Liver (tissue), 9 donors: ENCODE results near the gene ATG9A. TPM values are rescaled to one million over a fixed set of nuclear protein-coding genes. Genes with fewer than 3 reads are reported as not detected.
A peak's percentile ranks its signal among the peaks of the same experiment; 100 is the strongest.

Source experiments
- DNase-seq: peaks from one replicate; pipeline ENCODE4 v3.0.0-alpha.2; 2017; ENCODE audit warnings: low spot score
- H3K27ac ChIP-seq, 2 donors: one replicate each; pipeline ENCODE4 v1.7.0; 2013; ENCODE audit warnings: inconsistent platforms in 2 of 2, low read length in 2 of 2, control low read depth in 1 of 2, low read depth in 1 of 2, mild to moderate bottlenecking in 1 of 2
- H3K27me3 ChIP-seq, 4 donors: one replicate each; pipeline versions ENCODE4 v1.6.1 to v1.7.0; 2013; ENCODE audit warnings: low read length in 3 of 4, inconsistent platforms in 1 of 4, mild to moderate bottlenecking in 1 of 4, moderate library complexity in 1 of 4; ENCODE audit not compliant: control insufficient read depth in 4 of 4, insufficient read depth in 4 of 4
- H3K36me3 ChIP-seq, 4 donors: one replicate each; pipeline versions ENCODE4 v1.6.1 to v1.7.0; 2013; ENCODE audit warnings: low read length in 3 of 4, mild to moderate bottlenecking in 3 of 4, low read depth in 1 of 4, moderate library complexity in 1 of 4; ENCODE audit not compliant: control insufficient read depth in 4 of 4, insufficient read depth in 3 of 4
- H3K4me1 ChIP-seq, 4 donors: one replicate each; pipeline versions ENCODE4 v1.6.1 to v1.7.0; 2013; ENCODE audit warnings: low read length in 3 of 4, mild to moderate bottlenecking in 3 of 4, moderate library complexity in 1 of 4; ENCODE audit not compliant: control insufficient read depth in 4 of 4, insufficient read depth in 4 of 4
- H3K4me3 ChIP-seq, 3 donors: one replicate each; pipeline versions ENCODE4 v1.6.1 to v1.7.0; 2013; ENCODE audit warnings: low read length in 3 of 3, control low read depth in 1 of 3, low read depth in 1 of 3, mild to moderate bottlenecking in 1 of 3
- H3K9ac ChIP-seq, 2 donors: one replicate each; pipeline ENCODE4 v1.7.0; 2013; ENCODE audit warnings: low read length in 2 of 2, mild to moderate bottlenecking in 2 of 2, moderate library complexity in 2 of 2, control low read depth in 1 of 2, low read depth in 1 of 2
- H3K9me3 ChIP-seq, 4 donors: one replicate each; pipeline versions ENCODE4 v1.6.1 to v1.7.0; 2013; ENCODE audit warnings: low read length in 3 of 4; ENCODE audit not compliant: control insufficient read depth in 4 of 4
- ATF3 ChIP-seq: IDR thresholded peaks from 2 replicates; pipeline ENCODE4 v1.6.1; 2016; ENCODE audit warnings: antibody characterized with exemption
- CTCF ChIP-seq: fragments of 150-350 bp; IDR thresholded peaks from 2 replicates; pipeline ENCODE4 v1.5.1; 2017; ENCODE audit warnings: improper control_type of control experiment, low read depth, low read length; ENCODE audit not compliant: missing input control
- EGR1 ChIP-seq, 2 donors: IDR thresholded peaks; 2 replicates each; pipeline ENCODE4 v1.6.1; 2016 to 2018; ENCODE audit warnings: antibody characterized with exemption in 2 of 2, low read depth in 2 of 2
- FOXA1 ChIP-seq: IDR thresholded peaks from 2 replicates; pipeline ENCODE4 v1.6.1; 2016; ENCODE audit warnings: antibody characterized with exemption
- FOXA2 ChIP-seq: IDR thresholded peaks from 2 replicates; pipeline ENCODE4 v1.6.1; 2016; ENCODE audit warnings: antibody characterized with exemption
- GABPA ChIP-seq, 2 donors: IDR thresholded peaks in 1 of 2; conservative IDR thresholded peaks in 1 of 2; 2 replicates each; pipeline ENCODE4 v1.6.1; 2016; ENCODE audit warnings: antibody characterized with exemption in 2 of 2, mild to moderate bottlenecking in 1 of 2, moderate library complexity in 1 of 2
- HNF4A ChIP-seq, 2 donors: conservative IDR thresholded peaks; 2 replicates each; pipeline ENCODE4 v1.6.1; 2016; ENCODE audit warnings: antibody characterized with exemption in 2 of 2, mild to moderate bottlenecking in 2 of 2
- HNF4G ChIP-seq: IDR thresholded peaks from 2 replicates; pipeline ENCODE4 v1.6.1; 2016; ENCODE audit warnings: antibody characterized with exemption
- JUND ChIP-seq, 2 donors: IDR thresholded peaks; 2 replicates each; pipeline ENCODE4 v1.6.1; 2016; ENCODE audit warnings: antibody characterized with exemption in 2 of 2
- MAX ChIP-seq: IDR thresholded peaks from 2 replicates; pipeline ENCODE4 v1.6.1; 2016; ENCODE audit warnings: antibody characterized with exemption
- NR2F2 ChIP-seq: IDR thresholded peaks from 2 replicates; pipeline ENCODE4 v1.6.1; 2016; ENCODE audit warnings: antibody characterized with exemption
- RAD21 ChIP-seq, 2 donors: IDR thresholded peaks; 2 replicates each; pipeline ENCODE4 v1.6.1; 2016; ENCODE audit warnings: antibody characterized with exemption in 2 of 2, mild to moderate bottlenecking in 2 of 2
- REST ChIP-seq: IDR thresholded peaks from 2 replicates; pipeline ENCODE4 v1.6.1; 2016; ENCODE audit warnings: antibody characterized with exemption, mild to moderate bottlenecking
- RXRA ChIP-seq, 2 donors: IDR thresholded peaks; 2 replicates each; pipeline ENCODE4 v1.6.1; 2017 to 2018; ENCODE audit warnings: antibody characterized with exemption in 2 of 2, mild to moderate bottlenecking in 1 of 2
- SP1 ChIP-seq: IDR thresholded peaks from 2 replicates; pipeline ENCODE4 v1.6.1; 2018; ENCODE audit warnings: antibody characterized with exemption, mild to moderate bottlenecking
- TAF1 ChIP-seq: conservative IDR thresholded peaks from 2 replicates; pipeline ENCODE4 v1.6.1; 2016; ENCODE audit warnings: antibody characterized with exemption, mild to moderate bottlenecking
- YY1 ChIP-seq: IDR thresholded peaks from 2 replicates; pipeline ENCODE4 v1.6.1; 2016; ENCODE audit warnings: antibody characterized with exemption, mild to moderate bottlenecking
- ZBTB33 ChIP-seq: IDR thresholded peaks from 2 replicates; pipeline ENCODE4 v1.6.1; 2016; ENCODE audit warnings: antibody characterized with exemption
- WGBS: extraction: QIAGEN DNeasy Blood & Tissue Kit; methylation state at CpG from one replicate; pipeline ENCODE4 v1.1.7; 2013; 5-methylcytosine and 5-hydroxymethylcytosine counted together
- polyA plus RNA-seq, 2 donors: library from polyadenylated mRNA; stranded (reverse) in 1 of 2; unstranded in 1 of 2; fragments of 200-250 nt in 1 of 2; fragments of >200 nt in 1 of 2; fragmentation: Nextera tagmentation in 1 of 2; extraction: Ambion mirVana in 1 of 2; gene quantifications; one replicate each; pipeline versions ENCODE4 v1.2.1 to v1.2.3, GENCODE V29; 2013 to 2015
- total RNA-seq, 2 donors: library from RNA; depleted of rRNA; stranded (reverse); fragments of >200 nt; gene quantifications; one replicate each; pipeline ENCODE4 v1.2.3, GENCODE V29; 2014
- donor health status: healthy.
- donor health status: healthy.
- donor health status: healthy.
- donor health status: healthy.
- donor health status: healthy.

The ATG9A gene
- total and polyA plus RNA-seq, 4 donors, result 24.3 to 68.1 (median 37.9) TPM

- WGBS, result under 1% methylated on average over 37 of the region's 37 CpGs
- peaks cover 5 to 27% (median 19%) of the 10 kb centered on the region in 4 donors for H3K4me1 ChIP-seq
- peak overlapping the region; percentile 10 to 48 for H3K9ac ChIP-seq
- no peak for DNase-seq
- TF ChIP-seq YY1 (no peak), RAD21 (IDR thresholded peaks at IDR 0.05) (peak in 1 of 2 donors; percentile 2), HNF4A (conservative IDR thresholded peaks at IDR 0.05) (peak in 1 of 2 donors; percentile 1)
- H3K27ac ChIP-seq, result peak overlapping the region; percentile 85 to 92
- H3K27me3 ChIP-seq, result no peaks in the 10 kb centered on the region
- H3K36me3 ChIP-seq, result peaks cover 12 to 43% (median 29%) of the 10 kb centered on the region in 4 donors
- peak overlapping the region; percentile 51 to 64 (median 52) for H3K4me3 ChIP-seq
- H3K9me3 ChIP-seq, result no peaks in the 10 kb centered on the region
Observed at GRCh38 chr2:219218217-219218731, 11.2 kb downstream of the ATG9A start.

GRCh38 chr2:219216535-219216915 is 12.9 kb downstream of the ATG9A start:
- DNase-seq, result peak; percentile 36
- H3K4me3 ChIP-seq, result no peak overlapping the region
- H3K4me1 ChIP-seq, result peaks cover 5 to 27% (median 19%) of the 10 kb centered on the region in 4 donors
- H3K9ac ChIP-seq, result no peak overlapping the region
- no peaks in the 10 kb centered on the region for H3K27me3 ChIP-seq
- TF ChIP-seq SP1, result no peak
- no peak for TF ChIP-seq GABPA (IDR thresholded peaks at IDR 0.05 in 1 of 2, conservative IDR thresholded peaks at IDR 0.05 in 1 of 2)
- TF ChIP-seq NR2F2, result no peak
- no peak for TF ChIP-seq HNF4A (conservative IDR thresholded peaks at IDR 0.05)
- TF ChIP-seq YY1, result no peak
- TF ChIP-seq FOXA1, result no peak
- TF ChIP-seq ATF3, result no peak
- no peak for TF ChIP-seq MAX
- TF ChIP-seq ZBTB33, result no peak
- no peak for TF ChIP-seq EGR1 (IDR thresholded peaks at IDR 0.05; ENCODE audit: low read depth in 2 of 2)
- no peak for TF ChIP-seq RXRA (IDR thresholded peaks at IDR 0.05)
- TF ChIP-seq JUND (IDR thresholded peaks at IDR 0.05), result no peak
- TF ChIP-seq HNF4G, result no peak
- TF ChIP-seq REST, result no peak
- no peak for TF ChIP-seq CTCF
- TF ChIP-seq RAD21 (IDR thresholded peaks at IDR 0.05), result no peak
- TF ChIP-seq FOXA2, result no peak
- no peak for TF ChIP-seq TAF1
- peaks cover 11 to 35% (median 18%) of the 10 kb centered on the region in 4 donors for H3K36me3 ChIP-seq
- 96% methylated on average over 6 of the region's 6 CpGs for WGBS
- H3K9me3 ChIP-seq, result no peaks in the 10 kb centered on the region
- no peak overlapping the region for H3K27ac ChIP-seq
